CD1c-positive myeloid dendritic cell (primary cell): ENCODE measurements around the gene MPC1.
A peak's percentile ranks its signal among the peaks of the same experiment; 100 is the strongest.

Source experiments
- DNase-seq: peaks from one replicate; pipeline ENCODE4 v3.0.0-alpha.2; 2016; ENCODE audit errors: extremely low spot score

MPC1 gene

DNA sequence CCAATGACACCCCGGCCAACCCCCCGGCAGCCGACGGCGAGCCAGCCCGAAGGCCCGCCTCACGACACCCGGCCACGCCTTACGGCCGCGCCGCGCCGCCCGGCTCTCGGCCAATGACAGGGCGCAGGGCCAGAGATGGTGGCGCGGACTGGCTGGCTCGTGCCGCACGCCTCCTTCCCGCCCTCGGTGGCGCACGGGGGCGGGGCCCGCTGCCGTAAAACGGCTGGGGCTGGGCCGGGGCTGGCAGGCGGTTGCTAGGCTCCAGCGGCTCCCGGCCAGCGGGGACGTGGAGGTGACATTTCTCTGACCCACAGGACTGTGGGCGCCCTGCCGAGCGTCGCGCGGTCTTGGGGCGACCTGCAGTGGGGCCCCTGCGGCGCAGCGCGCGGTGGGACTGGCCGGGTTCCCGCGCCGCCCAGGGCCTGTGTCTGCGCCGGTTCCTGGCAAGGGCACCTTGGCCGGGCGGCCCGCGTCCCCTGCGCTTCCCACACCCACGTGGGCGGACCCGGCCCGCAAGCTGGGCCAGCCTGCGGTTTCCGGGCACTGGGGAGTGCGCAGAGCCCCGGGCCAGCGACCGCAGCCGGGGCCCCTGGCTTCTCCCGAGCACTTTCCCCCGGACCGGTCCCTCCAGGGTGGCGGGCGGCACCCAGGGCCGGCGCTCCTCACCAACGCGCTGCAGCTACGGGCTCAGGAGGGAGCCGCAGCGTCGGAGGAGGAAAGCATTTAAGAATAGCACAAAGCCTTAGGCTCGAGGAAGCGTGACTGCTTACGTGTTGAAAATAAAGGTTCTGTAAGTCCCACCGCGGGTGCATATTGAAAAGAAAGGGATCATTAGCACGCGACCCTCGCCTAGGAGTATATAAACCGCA is at the start of gene MPC1:
Gene MPC1, minus strand, starts transcription at position 8 of the 869 bp plus-strand sequence. CDS start 64 bp downstream, outside the sequence.
- DNase-seq = peak; percentile 99

DNA sequence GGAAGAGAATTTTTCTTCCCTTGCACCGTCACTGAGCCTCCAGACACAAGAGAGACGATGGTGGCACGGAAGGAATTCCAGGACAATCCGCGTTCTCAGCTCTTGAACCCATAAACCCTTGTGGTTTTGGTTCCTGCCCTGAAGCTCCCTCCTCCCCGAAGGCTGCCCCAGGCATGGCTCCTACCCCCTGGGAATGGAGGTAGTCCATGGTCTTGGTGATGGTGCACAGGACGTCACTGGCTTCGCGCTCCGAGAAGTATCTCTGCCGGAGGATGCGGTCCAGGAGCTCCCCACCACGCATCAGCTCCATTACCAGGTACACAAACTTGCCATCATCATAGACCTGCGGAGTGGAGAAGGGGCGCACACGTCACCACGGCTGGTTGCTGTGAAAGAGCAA is 47.5 kb upstream of the MPC1 start:
- DNase-seq = no peak

DNA sequence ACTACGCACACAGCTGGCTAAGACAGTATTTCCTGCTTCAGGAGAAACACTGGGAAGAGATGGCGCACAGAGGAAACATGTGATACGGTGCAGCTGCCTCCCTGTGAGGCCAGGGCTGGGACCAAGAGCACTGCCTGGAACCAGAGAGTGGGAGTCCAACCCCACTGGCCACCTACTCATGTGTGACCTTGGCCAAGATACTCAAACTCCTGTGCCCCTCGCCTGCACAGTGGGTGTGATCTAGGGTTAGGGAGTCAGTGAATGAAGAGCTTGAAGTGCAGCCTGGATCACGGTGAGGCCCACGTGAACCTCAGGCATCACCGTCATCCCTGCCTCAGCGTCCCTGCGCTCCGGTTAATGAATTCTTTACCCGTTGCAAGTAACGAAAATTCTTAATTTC is 41.7 kb upstream of the MPC1 start:
- DNase-seq = no peak

DNA sequence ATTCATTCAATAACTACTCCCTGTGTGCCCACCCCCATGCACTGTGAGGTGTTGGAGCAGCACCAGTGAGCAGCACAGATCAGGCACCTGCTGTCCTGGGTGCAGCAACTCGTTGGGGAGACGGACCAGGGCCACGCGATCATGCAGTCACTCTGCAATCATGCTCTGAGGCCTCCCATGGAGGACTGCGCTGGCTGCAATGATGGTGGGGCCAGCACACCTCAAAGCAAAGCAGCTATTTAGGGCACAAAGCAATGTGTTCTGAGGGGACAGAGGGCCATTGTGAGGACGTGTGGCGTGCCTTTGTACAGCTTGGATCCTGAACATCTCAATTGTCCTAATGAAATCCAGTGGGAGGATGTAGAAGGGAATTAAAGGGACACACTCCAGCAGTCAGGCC is 41.0 kb upstream of the MPC1 start:
- no peak for DNase-seq

DNA sequence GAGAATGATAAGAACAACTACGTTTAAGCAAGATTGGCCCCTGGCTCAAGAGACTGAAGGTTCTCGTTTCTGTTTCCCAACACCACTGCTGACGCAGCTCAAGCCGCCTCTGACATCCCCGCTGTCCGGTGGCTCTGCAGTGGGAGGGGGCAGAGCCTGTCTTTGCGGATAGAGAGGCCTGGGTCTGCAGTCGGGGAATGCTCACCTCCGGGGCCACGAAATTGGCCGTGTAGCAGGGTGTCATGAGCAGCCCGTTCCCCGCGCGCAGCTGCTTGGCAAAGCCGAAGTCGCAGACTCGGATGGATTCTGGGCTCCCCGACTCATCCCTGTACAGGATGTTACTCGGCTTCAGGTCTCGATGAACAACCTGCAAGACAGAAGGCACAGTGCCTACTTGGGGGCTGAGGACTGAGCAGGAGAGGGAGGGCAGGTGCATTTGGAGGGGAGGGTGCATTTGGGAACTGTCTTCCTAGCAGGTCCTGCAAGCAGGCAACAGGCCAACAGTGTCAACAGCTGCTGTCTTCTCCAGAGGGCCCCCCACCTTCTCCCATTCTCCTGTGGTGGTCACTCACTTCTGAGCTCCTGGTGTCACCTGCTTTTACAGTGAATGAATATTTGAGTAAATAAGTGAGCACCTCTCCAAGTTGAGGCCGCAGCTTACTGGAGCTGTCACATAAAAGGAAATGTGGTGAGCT is 40.5 kb upstream of the MPC1 start:
- no peak for DNase-seq

DNA sequence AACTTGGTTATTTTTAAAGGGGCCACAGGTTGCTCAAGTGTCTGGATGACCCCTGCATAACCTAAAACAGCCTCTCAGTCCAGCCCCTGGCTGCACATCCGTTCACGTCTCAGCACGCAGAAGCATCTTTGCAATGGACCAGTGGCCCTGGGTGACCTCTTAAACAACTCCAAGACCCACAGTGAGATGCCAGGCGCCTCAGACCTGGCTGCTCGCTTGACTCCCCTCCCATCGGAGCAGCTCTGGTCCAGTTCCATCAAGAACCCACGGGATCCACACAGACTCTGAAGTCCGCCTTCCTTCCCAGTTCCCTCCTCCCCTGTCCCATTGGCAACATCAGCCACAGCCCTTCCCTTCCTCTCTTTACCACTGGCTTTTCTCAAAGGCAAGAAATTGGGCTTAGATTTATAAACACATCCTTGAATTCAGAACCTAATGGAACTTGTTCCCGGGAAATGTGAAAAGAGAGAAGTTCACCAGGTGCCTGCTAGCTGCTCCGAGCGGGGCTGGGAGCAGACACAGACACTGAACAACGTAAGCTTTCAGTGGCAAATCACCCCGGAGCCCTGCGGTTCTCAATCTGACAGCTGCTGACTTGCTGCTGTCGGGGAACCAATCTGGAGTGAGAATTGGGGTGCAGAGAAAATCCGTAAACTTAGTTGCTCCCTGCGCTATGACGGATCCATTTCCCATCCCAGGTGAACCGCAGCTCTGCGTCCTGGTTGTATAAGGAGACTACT is 39.6 kb upstream of the MPC1 start:
- DNase-seq = no peak

DNA sequence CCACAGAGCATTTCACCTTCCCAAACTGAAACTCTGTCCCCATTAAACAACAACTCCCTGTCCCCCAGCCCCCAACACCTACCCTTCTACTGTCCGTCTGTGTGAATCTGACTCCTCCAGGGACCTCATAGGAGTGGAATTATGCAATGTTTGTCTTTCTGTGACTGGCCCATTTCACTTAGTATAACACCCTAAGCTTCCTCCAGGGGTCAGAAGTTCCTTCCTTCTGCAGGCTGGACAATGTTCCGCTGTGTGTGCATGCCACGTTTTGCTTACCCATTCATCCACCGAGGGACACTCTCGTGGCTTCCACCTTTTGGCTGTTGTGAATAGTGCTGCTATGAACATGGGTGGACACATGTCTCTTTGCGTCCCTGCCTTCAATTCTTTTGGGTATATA is 37.6 kb upstream of the MPC1 start:
- DNase-seq = no peak

DNA sequence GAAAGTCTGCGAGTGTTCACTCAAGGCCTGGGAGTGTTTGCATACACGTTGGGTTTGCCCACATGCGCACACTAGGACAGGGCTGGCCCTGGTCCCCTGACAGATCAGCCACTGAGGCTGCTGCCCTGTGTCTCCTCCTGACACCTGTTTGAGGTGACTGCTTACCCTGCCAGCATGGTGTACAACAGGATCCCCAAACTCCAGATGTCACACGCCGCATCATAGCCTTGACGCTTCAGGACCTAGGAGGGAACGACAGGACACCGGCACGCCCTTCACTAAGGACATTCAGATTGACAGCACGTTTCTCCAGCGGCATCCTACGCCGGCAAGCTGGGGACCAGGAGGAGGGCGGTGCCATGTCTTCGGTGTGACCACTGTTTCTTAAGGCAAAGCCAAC is 37.0 kb upstream of the MPC1 start:
- DNase-seq = no peak

DNA sequence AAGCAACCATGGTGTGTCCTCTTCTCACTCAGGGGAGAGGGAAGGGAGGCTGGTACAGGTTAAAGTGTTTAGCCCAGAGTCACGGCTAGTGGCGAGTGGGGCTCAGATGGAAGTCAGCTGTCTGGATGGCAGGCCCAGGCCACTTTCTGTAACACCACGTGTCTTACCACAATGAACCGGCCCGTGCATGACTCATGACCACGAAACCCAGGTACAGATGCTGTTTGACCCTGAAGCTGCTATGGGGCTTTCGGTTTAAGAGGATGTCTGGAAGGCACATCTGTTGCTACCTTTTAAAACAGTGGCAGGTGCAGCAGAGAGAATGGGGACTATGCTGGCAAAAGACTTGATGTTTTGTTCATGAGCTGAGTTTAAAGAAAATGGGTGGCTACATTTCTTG is 36.5 kb upstream of the MPC1 start:
- no peak for DNase-seq

DNA sequence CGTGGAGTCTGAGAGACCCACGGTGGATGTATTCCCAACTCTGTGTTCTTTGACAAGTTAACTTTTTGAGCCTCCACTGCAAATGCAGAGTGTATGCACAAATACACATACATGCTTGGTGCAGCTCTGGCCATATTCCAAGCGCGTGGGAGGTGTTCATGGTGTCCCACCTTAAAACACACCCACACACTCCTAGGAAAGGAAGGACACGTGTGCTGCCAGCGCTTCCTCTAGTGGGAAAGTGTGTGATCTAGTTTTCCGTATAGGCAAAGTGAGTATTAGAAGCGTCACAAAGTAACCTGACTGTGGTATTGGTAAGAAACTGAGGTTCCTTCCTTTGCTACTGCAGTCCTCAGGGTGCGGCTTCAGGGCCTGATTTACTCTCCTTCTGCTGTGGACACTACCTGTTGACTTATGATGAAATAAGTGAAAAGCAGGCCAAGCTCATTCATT is 36.0 kb upstream of the MPC1 start:
- no peak for DNase-seq

DNA sequence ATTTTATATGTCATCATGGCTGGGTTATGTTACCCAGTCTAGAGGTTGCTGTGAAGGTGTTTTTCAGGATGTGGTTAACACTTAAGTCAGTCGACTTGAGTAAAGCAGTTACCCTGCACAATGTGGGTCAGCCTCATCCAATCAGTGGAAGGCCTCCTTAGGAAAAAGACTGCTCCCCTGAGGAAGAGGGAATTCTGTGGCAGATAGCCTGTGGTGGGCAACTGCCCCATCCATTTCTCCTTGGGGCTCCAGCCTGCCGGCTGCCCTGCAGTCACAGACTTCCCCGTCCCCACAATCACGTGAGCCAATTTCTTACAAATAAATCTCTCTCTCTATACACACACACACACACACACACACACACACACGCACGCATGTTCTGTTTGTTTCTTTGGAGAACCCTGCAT is 34.5 kb upstream of the MPC1 start:
- peak; percentile 37 for DNase-seq

DNA sequence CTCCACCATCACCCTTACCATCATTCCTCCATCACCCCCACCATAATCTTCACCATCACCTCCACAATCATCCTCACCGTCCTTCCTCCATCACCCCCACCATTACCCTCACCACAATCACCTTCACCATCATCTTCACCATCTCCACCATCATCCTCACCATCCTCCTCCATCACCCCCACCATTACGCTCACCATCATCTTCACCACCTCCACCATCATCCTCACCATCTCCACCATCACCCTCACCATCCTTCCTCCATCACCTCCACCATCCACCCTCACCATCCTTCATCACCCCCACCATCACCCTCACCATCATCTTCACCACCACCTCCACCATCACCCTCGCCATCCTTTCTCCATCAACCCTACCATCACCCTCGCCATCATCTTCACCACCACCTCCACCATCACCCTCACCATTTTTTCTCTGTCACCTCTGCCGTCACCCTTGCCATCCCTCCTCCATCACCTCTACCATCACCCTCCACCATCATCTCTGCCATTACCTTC is 33.1 kb upstream of the MPC1 start:
- DNase-seq = no peak

DNA sequence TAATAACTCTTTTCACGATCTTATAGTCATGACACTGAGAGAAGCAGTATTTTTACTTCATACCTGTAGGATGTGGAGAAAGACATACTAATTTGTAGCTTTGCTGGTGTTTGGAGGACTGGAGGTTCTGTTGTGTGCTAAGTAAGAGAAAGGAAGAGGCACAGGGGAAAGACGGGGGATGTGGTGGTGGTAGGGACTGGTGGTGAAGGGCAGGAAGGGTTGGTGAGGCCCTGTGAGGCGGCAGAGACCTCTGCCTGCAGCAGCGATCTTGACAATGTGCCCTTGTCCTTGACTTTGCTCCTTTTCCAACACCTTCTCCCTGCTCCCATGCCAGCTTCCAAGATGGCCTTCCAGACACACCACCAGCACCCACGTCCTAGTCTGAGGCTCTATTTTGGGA is 32.6 kb upstream of the MPC1 start:
- DNase-seq = no peak

DNA sequence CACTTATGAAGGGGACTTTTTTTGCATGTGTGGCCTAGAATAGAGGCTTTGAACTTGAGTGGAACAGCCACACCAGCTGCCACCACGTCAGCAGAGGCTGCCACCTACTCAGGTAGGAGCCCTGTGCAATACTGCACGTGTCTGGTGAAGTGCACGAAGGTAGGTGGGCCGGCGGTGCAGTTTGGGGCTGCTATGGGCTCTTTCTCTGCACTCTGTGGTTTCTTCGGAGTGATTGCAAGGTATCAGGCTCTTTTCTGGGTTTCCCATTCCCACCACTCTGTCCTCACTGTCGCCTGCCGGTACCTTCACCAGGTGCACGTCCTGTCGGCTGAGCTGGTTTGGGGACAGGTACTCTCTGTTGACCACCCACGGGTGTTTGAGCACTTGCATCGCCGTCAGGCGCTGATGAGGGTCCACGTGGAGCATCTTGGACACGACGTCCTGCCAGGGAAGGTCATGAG is 30.8 kb upstream of the MPC1 start:
- DNase-seq = no peak

DNA sequence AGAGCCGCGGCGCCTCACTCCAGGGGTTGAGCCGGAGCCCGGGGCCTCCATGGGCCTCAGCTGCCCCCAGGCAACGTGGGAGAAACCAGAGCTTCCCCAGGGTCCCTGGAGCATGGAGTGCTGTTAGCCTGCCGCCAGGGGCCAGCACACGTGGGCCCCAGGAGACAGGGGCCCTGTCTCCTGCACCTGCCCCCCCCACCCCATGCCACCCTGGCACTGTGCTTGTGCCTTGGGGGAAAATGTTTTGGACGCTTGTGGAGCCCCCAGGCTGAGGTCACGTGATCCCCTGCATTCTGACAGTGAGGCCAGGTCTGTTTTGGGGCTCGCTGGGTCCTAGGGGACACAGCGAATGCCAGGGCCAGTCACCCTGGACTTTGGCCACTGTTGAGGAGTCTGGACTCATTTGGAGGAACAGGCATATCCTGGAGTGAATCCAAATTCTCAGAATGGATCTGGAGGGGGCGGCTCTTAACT is 30.2 kb upstream of the MPC1 start:
- DNase-seq = no peak

DNA sequence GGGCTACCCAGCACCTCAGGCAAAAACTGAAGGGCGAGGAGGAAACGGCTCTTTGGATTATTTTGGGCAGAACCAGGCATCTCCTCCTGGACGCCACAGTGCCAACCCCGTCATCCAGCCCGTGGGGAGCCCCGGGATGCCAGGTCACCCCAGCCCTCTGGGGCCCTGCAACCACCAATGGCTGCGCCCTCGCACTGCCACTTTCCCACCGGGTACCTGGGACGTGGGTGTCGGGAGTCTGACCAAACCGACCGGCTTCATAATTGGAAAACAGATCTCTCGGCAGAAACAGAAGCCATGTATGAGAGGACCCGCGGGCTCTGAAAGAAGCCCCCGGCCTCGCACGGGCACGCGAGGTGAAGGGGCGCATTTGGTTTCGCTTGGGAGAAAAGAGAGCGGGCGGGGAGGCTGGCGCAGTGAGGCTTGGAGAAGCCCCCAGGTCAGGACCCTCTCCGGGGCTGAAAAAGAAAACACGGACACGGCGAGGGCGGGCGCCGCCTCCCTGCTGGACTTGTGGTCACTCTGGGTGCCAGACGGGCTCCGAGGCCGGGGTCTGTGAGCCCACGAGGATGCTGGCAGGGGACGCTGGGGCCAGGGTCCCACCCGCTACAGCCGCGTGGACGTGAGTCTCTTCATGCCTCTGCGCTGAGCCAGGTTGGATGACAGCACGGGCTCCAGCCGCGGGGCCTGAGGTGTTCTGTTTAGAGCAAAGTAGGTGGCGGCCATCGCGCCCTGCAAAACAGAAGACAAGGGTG is 29.6 kb upstream of the MPC1 start:
- no peak for DNase-seq

DNA sequence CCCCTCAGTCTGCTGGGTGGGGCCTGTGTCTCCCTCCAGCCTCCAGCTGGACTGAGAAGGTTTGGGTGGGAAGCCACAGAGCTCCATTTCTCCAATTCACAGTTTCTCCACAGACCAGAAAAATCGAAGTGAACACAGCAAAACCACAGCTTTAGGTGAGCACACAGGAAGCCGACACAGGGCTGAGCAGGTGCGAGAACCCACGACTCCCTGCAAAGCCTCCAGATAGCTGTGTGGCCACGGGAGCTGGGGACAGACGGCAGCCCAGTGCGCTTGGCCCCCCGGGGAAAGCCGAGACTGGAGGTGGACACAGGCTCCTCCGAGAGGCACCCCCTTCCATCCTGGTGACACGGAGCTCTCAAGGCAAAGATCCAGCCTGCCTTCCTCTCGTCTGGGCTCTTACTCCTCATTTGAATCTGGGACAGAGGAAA is 29.0 kb upstream of the MPC1 start:
- DNase-seq = no peak

DNA sequence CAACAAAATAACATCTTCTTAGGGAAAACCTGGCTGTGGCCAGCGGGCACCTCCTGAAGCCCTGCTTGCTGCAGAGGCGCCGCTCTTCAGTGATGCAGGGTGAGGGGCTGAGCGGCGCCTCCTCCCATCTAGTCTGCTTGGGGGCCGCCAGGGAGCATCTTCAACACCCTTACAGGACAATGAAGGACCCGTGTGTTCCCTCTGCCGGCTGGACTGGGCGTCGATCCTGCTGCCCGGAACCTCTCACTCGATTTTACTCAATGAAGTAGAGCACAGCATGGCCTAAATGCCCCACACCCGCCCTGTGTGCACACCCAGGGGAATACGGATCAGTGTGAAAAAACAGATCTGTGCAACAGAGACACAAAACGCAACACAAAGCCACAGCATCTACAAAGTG is 28.5 kb upstream of the MPC1 start:
- no peak for DNase-seq

DNA sequence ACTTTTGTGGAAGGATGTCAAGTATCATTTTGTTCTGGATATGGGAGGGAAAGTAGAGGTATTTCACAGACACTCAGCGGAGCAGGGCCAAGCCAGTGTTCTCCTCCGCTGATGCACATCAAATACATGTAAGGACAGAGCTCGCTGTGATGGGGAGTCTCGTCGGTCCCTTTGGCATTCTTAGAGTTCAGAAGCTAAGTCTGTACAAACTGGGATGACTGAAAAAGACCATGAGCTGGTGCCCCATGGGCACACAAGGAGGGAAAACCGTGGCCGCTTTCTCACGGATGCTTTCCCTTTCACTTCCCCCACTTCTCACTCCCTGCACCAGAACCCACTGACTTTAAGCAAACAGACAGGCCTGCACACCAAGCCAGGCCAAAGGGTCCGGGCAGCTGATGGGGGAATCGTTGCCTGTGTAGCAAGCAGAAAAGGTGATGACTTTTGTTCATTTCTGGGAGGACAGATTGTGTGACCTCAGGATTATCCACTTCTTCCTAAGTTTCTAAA is 27.7 kb upstream of the MPC1 start:
- no peak for DNase-seq

DNA sequence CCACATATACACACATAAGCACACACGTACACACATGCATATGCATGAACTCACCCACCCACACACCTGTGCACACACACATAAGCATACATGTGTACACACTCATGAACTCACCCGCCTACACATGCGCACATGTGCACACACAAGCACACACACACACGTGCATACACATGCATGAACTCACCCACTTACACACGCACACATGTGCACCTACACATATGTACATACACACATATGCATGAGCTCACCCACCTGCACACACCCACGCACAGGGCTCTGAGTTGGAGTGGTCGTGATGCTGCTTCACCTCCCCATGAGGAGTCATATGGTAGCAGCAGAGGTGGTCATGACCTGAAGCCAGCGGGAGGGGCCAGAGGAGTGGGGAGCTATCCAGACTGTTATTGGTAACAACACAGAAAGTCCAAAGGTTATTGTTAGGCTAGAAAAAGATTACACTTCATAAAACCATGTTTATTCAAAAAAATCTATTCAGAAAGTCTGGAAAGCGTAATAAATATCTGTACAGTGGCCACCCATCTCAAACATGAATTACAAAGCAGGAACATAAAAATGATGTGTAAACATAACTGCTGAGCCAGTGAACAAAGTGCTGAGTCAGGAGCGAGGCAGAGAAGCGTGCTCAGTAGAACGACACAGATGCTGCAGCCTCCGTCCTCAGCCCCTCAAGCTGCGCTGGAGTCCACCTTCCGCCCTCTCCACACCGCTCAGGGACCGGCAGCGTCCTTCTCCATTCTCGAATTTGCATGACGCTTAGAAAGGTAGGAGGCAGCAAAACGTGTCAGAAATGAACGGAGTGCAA is 26.4 kb upstream of the MPC1 start:
- no peak for DNase-seq
